Measurements from ENCODE around the gene BFSP2.

Gene BFSP2

GRCh38 chr3:133443649-133444422, 44.0 kb downstream of the BFSP2 start:
- DNase-seq (ENCODE audit: low read depth, low spot score): no peak
- TF ChIP-seq, protein P1, sequence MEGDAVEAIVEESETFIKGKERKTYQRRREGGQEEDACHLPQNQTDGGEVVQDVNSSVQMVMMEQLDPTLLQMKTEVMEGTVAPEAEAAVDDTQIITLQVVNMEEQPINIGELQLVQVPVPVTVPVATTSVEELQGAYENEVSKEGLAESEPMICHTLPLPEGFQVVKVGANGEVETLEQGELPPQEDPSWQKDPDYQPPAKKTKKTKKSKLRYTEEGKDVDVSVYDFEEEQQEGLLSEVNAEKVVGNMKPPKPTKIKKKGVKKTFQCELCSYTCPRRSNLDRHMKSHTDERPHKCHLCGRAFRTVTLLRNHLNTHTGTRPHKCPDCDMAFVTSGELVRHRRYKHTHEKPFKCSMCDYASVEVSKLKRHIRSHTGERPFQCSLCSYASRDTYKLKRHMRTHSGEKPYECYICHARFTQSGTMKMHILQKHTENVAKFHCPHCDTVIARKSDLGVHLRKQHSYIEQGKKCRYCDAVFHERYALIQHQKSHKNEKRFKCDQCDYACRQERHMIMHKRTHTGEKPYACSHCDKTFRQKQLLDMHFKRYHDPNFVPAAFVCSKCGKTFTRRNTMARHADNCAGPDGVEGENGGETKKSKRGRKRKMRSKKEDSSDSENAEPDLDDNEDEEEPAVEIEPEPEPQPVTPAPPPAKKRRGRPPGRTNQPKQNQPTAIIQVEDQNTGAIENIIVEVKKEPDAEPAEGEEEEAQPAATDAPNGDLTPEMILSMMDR (IDR thresholded peaks at IDR 0.05; ENCODE audit: insufficient read depth, low read length, missing control alignments): no peak
- ChIA-PET POLR2A (no interaction called here), CTCF (interaction anchor here (0.6 to 1.0 kb wide), 5 partner anchors 9 to 377 kb away, joined by 3 to 4 read pairs (median 3); no protein-coding TSS in a partner anchor)
- H3K4me3 ChIP-seq (ENCODE audit: low read depth, low read length): no peak overlapping the region

- CTCF ChIA-PET: interaction anchor here (1.0 kb wide), 1 partner anchor 376 kb away, joined by 3 read pairs; no protein-coding TSS in a partner anchor
- POLR2A ChIA-PET: no interaction called here
- TF ChIP-seq, protein P1 (IDR thresholded peaks at IDR 0.05; ENCODE audit: insufficient read depth, low read length, missing control alignments): no peak
- DNase-seq (ENCODE audit: low read depth, low spot score): no peak
- no peak overlapping the region for H3K4me3 ChIP-seq (ENCODE audit: low read depth, low read length)
These were observed 44.5 kb downstream of the BFSP2 start for GRCh38 chr3:133444423-133444774.

GRCh38 chr3:133445108-133445507, 45.3 kb downstream of the BFSP2 start:
- TF ChIP-seq, protein P1 (IDR thresholded peaks at IDR 0.05; ENCODE audit: insufficient read depth, low read length, missing control alignments): no peak
- CTCF ChIA-PET: interaction anchor here (1.0 to 1.1 kb wide), 2 partner anchors 130 to 134 kb away, joined by 3 read pairs; no protein-coding TSS in a partner anchor
- POLR2A ChIA-PET: no interaction called here
- no peak overlapping the region for H3K4me3 ChIP-seq (ENCODE audit: low read depth, low read length)
- DNase-seq (ENCODE audit: low read depth, low spot score): no peak

- H3K4me3 ChIP-seq (ENCODE audit: low read depth, low read length): no peak overlapping the region
- no peak for DNase-seq (ENCODE audit: low read depth, low spot score)
- CTCF ChIA-PET: interaction anchor here (1.1 to 2.3 kb wide), 2 partner anchors 9 to 131 kb away, joined by 3 to 5 read pairs; no protein-coding TSS in a partner anchor
- TF ChIP-seq, protein P1 (IDR thresholded peaks at IDR 0.05; ENCODE audit: insufficient read depth, low read length, missing control alignments): no peak
- POLR2A ChIA-PET: no interaction called here
These were observed 48.1 kb downstream of the BFSP2 start for GRCh38 chr3:133447750-133448477.

DNA sequence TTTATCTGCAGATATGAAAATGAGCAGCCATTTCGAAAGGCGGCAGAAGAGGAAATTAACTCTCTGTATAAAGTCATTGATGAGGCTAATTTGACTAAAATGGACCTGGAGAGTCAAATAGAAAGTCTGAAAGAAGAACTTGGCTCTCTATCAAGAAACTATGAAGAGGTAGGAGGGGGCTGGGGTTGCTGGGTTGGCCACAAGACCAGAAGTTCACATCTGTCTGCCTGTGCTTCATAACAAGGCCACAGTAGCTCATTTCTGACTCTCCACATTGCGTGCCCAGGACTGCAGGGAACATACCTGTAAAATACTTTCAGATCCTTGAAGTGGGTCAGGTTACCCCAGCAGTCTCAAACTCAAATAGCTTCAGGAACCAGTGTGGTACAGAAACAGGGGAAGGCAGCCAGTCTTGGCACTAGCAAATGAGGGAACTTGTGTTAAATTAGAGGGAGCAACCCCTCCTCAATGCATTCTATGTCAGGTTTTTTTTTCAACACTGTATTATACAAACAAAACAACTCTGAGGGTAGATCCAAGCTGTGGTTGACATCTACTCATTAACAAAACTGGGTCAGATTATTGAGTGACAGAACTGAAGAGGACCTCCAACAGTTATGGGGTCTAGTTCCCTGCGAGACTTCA, 48.7 kb downstream of the BFSP2 start:
- TF ChIP-seq, protein P1 (IDR thresholded peaks at IDR 0.05; ENCODE audit: insufficient read depth, low read length, missing control alignments): no peak
- H3K4me3 ChIP-seq (ENCODE audit: low read depth, low read length): no peak overlapping the region
- ChIA-PET POLR2A (no interaction called here), CTCF (interaction anchor here (0.5 to 2.3 kb wide), 2 partner anchors 11 to 130 kb away, joined by 3 to 5 read pairs; no protein-coding TSS in a partner anchor)
- DNase-seq (ENCODE audit: low read depth, low spot score): no peak
